GM18858 (cell line): ENCODE measurements around the gene RPL15.
"Not testable (repeated sequence)": the region's sequence is repeated elsewhere in the genome, so short reads cannot be mapped to it uniquely, and the experiment has no call there.

Source experiments
- ATAC-seq: cut with Tn5 transposase; IDR thresholded peaks from one replicate; pipeline ENCODE4 v1.9.1; 2021; ENCODE audit not compliant: unreplicated experiment

RPL15 gene

GRCh38 chr3:23916886-23917678, at the start of gene RPL15, which contains the start of gene NKIRAS1:
TSS of gene RPL15 (plus strand) at chr3:23917132. CDS start at chr3:23917860, 728 bp downstream.
TSS of gene NKIRAS1 (minus strand) at chr3:23916990. CDS start at chr3:23910904, 6,086 bp downstream.
- peak; percentile 89 for ATAC-seq

- no peak for ATAC-seq
These were observed 49.5 kb upstream of the RPL15 start for GRCh38 chr3:23867400-23867799.

GRCh38 chr3:23867838-23868237, 49.1 kb upstream of the RPL15 start:
- ATAC-seq: no peak

- no peak for ATAC-seq
These were observed 46.8 kb upstream of the RPL15 start for GRCh38 chr3:23869977-23870662.

GRCh38 chr3:23870663-23871043, 46.3 kb upstream of the RPL15 start:
- ATAC-seq: not testable (repeated sequence)

GRCh38 chr3:23871361-23871760, 45.6 kb upstream of the RPL15 start:
- ATAC-seq: not testable (repeated sequence)

GRCh38 chr3:23872330-23872729, 44.6 kb upstream of the RPL15 start:
- no peak for ATAC-seq

GRCh38 chr3:23873941-23874340, 43.0 kb upstream of the RPL15 start:
- ATAC-seq: no peak

- no peak for ATAC-seq
These were observed 42.4 kb upstream of the RPL15 start for GRCh38 chr3:23874359-23875112.

GRCh38 chr3:23875113-23875725, 41.7 kb upstream of the RPL15 start:
- ATAC-seq: no peak

GRCh38 chr3:23876923-23877322, 40.0 kb upstream of the RPL15 start:
- ATAC-seq: no peak

- ATAC-seq: no peak
These were observed 39.5 kb upstream of the RPL15 start for GRCh38 chr3:23877329-23877980.

GRCh38 chr3:23879485-23879884, 37.4 kb upstream of the RPL15 start:
- no peak for ATAC-seq

GRCh38 chr3:23880703-23881339, 36.1 kb upstream of the RPL15 start:
- ATAC-seq: no peak

GRCh38 chr3:23881993-23882392, 34.9 kb upstream of the RPL15 start:
- ATAC-seq: not testable (repeated sequence)

- ATAC-seq: no peak
These were observed 34.4 kb upstream of the RPL15 start for GRCh38 chr3:23882487-23882918.

GRCh38 chr3:23884481-23884880, 32.5 kb upstream of the RPL15 start:
- ATAC-seq: no peak

- ATAC-seq: no peak
These were observed 31.7 kb upstream of the RPL15 start for GRCh38 chr3:23885210-23885609.

- no peak for ATAC-seq
These were observed 30.6 kb upstream of the RPL15 start for GRCh38 chr3:23886311-23886710.

GRCh38 chr3:23888617-23889228, 28.2 kb upstream of the RPL15 start:
- ATAC-seq: no peak
